Panc1 (cell line): Measurements from ENCODE around the gene DLG5. TPM values are rescaled to one million over a fixed set of nuclear protein-coding genes. Genes with fewer than 3 reads are reported as not detected.

Experiments used
- ATAC-seq: fragments of 200-7000 bp; cut with Tn5 transposase; 2 replicates; pipeline ENCODE4 v1.9.1; 2020; ENCODE audit warnings: mild to moderate bottlenecking, moderate library complexity
- BruUV-seq: library from RNA; stranded (reverse); fragments of 400-500 nt; replicated peaks from 2 replicates; lab custom pipeline; 2021; lab: Mats Ljungman, UMichigan
- CTCF ChIA-PET: fragments of 300-600 bp; sonication (Branson Sonifier 250); formaldehyde crosslinking; loops from one replicate; lab custom pipeline; 2022; ENCODE audit warnings: antibody characterized with exemption; lab: Charles Lee
- POLR2A ChIA-PET: fragments of 300-600 bp; sonication (Branson Sonifier 250); formaldehyde crosslinking; loops from one replicate; lab custom pipeline; 2022; ENCODE audit warnings: antibody characterized with exemption; lab: Charles Lee
- DNase-seq: peaks from one replicate; pipeline ENCODE4 v3.0.0-alpha.2; 2010; ENCODE audit warnings: low read depth, low spot score
- H3K27ac ChIP-seq: 2 replicates; pipeline ENCODE4 v1.5.1; 2011; ENCODE audit warnings: mild to moderate bottlenecking, low read length, inconsistent platforms
- H3K27me3 ChIP-seq: fragments of 200-500 bp; sonication (Bioruptor generic); 2 replicates; pipeline ENCODE4 v1.6.0; 2014; ENCODE audit warnings: low read length, inconsistent platforms; ENCODE audit not compliant: control insufficient read depth, insufficient read depth
- H3K36me3 ChIP-seq: fragments of 200-500 bp; sonication (Bioruptor generic); 2 replicates; pipeline ENCODE4 v1.5.1; 2014; ENCODE audit warnings: inconsistent platforms, mild to moderate bottlenecking, low read length, moderate library complexity; ENCODE audit not compliant: control insufficient read depth, insufficient read depth
- H3K4me1 ChIP-seq: 2 replicates; pipeline ENCODE4 v1.5.1; 2011; ENCODE audit warnings: inconsistent platforms, mild to moderate bottlenecking, low read length, moderate library complexity; ENCODE audit not compliant: control insufficient read depth, insufficient read depth
- H3K4me3 ChIP-seq, 2 experiments: 2 replicates each; pipeline ENCODE4 v1.5.1; 2011 to 2012; ENCODE audit warnings: low read depth in 2 of 2, low read length in 2 of 2, mild to moderate bottlenecking in 2 of 2, inconsistent platforms in 1 of 2, moderate library complexity in 1 of 2
- H3K9me3 ChIP-seq: fragments of 200-500 bp; sonication (Bioruptor generic); 2 replicates; pipeline ENCODE4 v1.5.1; 2014; ENCODE audit warnings: low read depth, mild to moderate bottlenecking, inconsistent platforms, low read length, moderate library complexity; ENCODE audit not compliant: control insufficient read depth, insufficient read depth
- CTCF ChIP-seq: fragments of 450-650 bp; IDR thresholded peaks from 2 replicates; pipeline ENCODE4 v1.5.1; 2017; ENCODE audit warnings: mild to moderate bottlenecking
- POLR2AphosphoS5 ChIP-seq: IDR thresholded peaks from 2 replicates; pipeline ENCODE4 v1.6.1; 2012; ENCODE audit warnings: mild to moderate bottlenecking, low read depth, low read length, moderate library complexity
- REST ChIP-seq, 2 experiments: IDR thresholded peaks; 2 replicates each; pipeline ENCODE4 v1.6.1; 2011 to 2012; ENCODE audit warnings: low read depth in 2 of 2, control low read depth in 1 of 2, low read length in 1 of 2, mild to moderate bottlenecking in 1 of 2, moderate library complexity in 1 of 2; ENCODE audit not compliant: insufficient read depth in 1 of 2
- SIN3A ChIP-seq: IDR thresholded peaks from 2 replicates; pipeline ENCODE4 v1.6.1; 2012; ENCODE audit warnings: low read depth, mild to moderate bottlenecking, low read length, moderate library complexity, borderline replicate concordance; ENCODE audit not compliant: insufficient read depth
- TCF7L2 ChIP-seq: IDR thresholded peaks from 2 replicates; pipeline ENCODE4 v1.6.1; 2011; ENCODE audit warnings: mild to moderate bottlenecking, low read depth, low read length, inconsistent platforms
- in situ Hi-C: cut with HindIII; loops from 2 replicates; pipeline ENCODE4 v1.10.0; 2016; ENCODE audit warnings: low sequenced_read_pairs, low pct_unique_long_range_greater_than_20kb
- intact Hi-C: fragments of 100-400 bp; cut with micrococcal nuclease; formaldehyde crosslinking; loops from one replicate; pipeline ENCODE4 v1.10.0; 2022; ENCODE audit not compliant: unreplicated experiment
- total RNA-seq: library from RNA; stranded (reverse); gene quantifications from one replicate; pipeline ENCODE4 v1.2.1, GENCODE V29; 2021; ENCODE audit not compliant: unreplicated experiment

DLG5 gene
- total RNA-seq, 1 experiment from 2014 or later: 85.6 TPM

GRCh38 chr10:77889277-77889903 lies 37.2 kb downstream of the DLG5 start:
- POLR2A ChIA-PET: no interaction called here
- no peak for ATAC-seq
- DNase-seq: no peak
- Histone ChIP-seq H3K27me3 (no peaks in the 10 kb centered on the region), H3K27ac (no peak overlapping the region), H3K4me1 (peaks cover 8% of the 10 kb centered on the region; the same call in 1 of the 2 replicates), H3K9me3 (no peaks in the 10 kb centered on the region), H3K36me3 (no peaks in the 10 kb centered on the region), H3K4me3 (no peak overlapping the region)
- intact Hi-C loops (no loop called here), in situ Hi-C loops (no loop called here)
- CTCF ChIA-PET: no interaction called here
- BruUV-seq: no TSS peak
- TF ChIP-seq CTCF (no peak), POLR2AphosphoS5 (no peak), REST (IDR thresholded peaks at IDR 0.05; ENCODE audit: insufficient read depth in 1 of 2, low read depth in 2 of 2, low read length in 1 of 2) (no peak), TCF7L2 (no peak), SIN3A (no peak)

GRCh38 chr10:77888356-77888703 lies 38.2 kb downstream of the DLG5 start:
- Histone ChIP-seq H3K9me3 (no peaks in the 10 kb centered on the region), H3K27me3 (no peaks in the 10 kb centered on the region), H3K4me1 (peaks cover 8% of the 10 kb centered on the region; the same call in 1 of the 2 replicates), H3K4me3 (no peak overlapping the region), H3K36me3 (no peaks in the 10 kb centered on the region), H3K27ac (no peak overlapping the region)
- BruUV-seq: no TSS peak
- DNase-seq (no peak), ATAC-seq (no peak)
- TF ChIP-seq CTCF (no peak), POLR2AphosphoS5 (no peak)
- intact Hi-C loops: no loop called here
- in situ Hi-C loops: no loop called here
- ChIA-PET POLR2A (no interaction called here), CTCF (interaction anchor here (0.6 kb wide), 1 partner anchor 14 kb away, joined by 3 read pairs; no protein-coding TSS in a partner anchor)
